CD4-positive, CD25-positive, alpha-beta regulatory T cell (primary cell): ENCODE measurements around the gene CHRND. TPM values are rescaled to one million over a fixed set of nuclear protein-coding genes. Genes with fewer than 3 reads are reported as not detected.

Experiments used
- ATAC-seq, 2 donors: fragments of 150-1000 bp; cut with Tn5 transposase; one replicate each; pipeline ENCODE4 v1.10.0; 2021; ENCODE audit warnings: low read depth in 2 of 2, moderate number of reproducible peaks in 2 of 2, moderate library complexity in 1 of 2
- DNase-seq, 3 donors: peaks; one replicate each; pipeline versions ENCODE4 v3.0.0 to v3.0.0-alpha.2; 2012 to 2022; ENCODE audit warnings: mixed read lengths in 1 of 3
- H3K27ac ChIP-seq: one replicate; pipeline ENCODE4 v1.7.0; 2013; ENCODE audit warnings: mild to moderate bottlenecking, low read length; ENCODE audit not compliant: insufficient read depth, poor library complexity, severe bottlenecking
- H3K27me3 ChIP-seq: one replicate; pipeline ENCODE4 v1.7.0; 2013; ENCODE audit warnings: low read length; ENCODE audit not compliant: control insufficient read depth, insufficient read depth
- H3K36me3 ChIP-seq: one replicate; pipeline ENCODE4 v1.7.0; 2013; ENCODE audit warnings: mild to moderate bottlenecking, low read length, moderate library complexity; ENCODE audit not compliant: control insufficient read depth, insufficient read depth
- H3K4me1 ChIP-seq: 2 replicates; pipeline ENCODE4 v1.7.0; 2013; ENCODE audit warnings: mild to moderate bottlenecking, low read length; ENCODE audit not compliant: insufficient read depth, control insufficient read depth, poor library complexity, severe bottlenecking
- H3K4me3 ChIP-seq: one replicate; pipeline ENCODE4 v1.7.0; 2013; ENCODE audit warnings: low read depth, mild to moderate bottlenecking, low read length, moderate library complexity
- H3K9me3 ChIP-seq, 2 experiments: 1 replicate in 1 of 2; 2 replicates in 1 of 2; pipeline ENCODE4 v1.7.0; 2013; ENCODE audit warnings: low read length in 2 of 2, mild to moderate bottlenecking in 1 of 2, moderate library complexity in 1 of 2; ENCODE audit not compliant: control insufficient read depth in 2 of 2
- H3K27ac Mint-ChIP-seq, 3 donors: one replicate each; pipeline ENCODE4 v1.8.0; 2020 to 2022; ENCODE audit warnings: mild to moderate bottlenecking in 3 of 3, mixed read lengths in 3 of 3, moderate library complexity in 2 of 3
- H3K27me3 Mint-ChIP-seq: one replicate; pipeline ENCODE4 v1.8.0; 2022; ENCODE audit warnings: mild to moderate bottlenecking, mixed read lengths
- H3K36me3 Mint-ChIP-seq: one replicate; pipeline ENCODE4 v1.8.0; 2020; ENCODE audit warnings: mixed read lengths
- H3K4me1 Mint-ChIP-seq, 4 donors: one replicate each; pipeline ENCODE4 v1.8.0; 2020 to 2022; ENCODE audit warnings: mixed read lengths in 4 of 4, mild to moderate bottlenecking in 1 of 4
- H3K4me3 Mint-ChIP-seq, 4 donors: one replicate each; pipeline ENCODE4 v1.8.0; 2020 to 2022; ENCODE audit warnings: mild to moderate bottlenecking in 4 of 4, mixed read lengths in 4 of 4, moderate library complexity in 3 of 4
- H3K9me3 Mint-ChIP-seq, 7 donors: one replicate each; pipeline ENCODE4 v1.8.0; 2020 to 2022; ENCODE audit warnings: mixed read lengths in 7 of 7, mild to moderate bottlenecking in 3 of 7, moderate library complexity in 2 of 7
- polyA plus RNA-seq, 4 donors: library from polyadenylated mRNA; unstranded; fragments of 300-500 nt; fragmentation: Illumina TruSeq; gene quantifications; one replicate each; pipeline ENCODE4 v1.2.3, GENCODE V29; 2021
- total RNA-seq: library from RNA; stranded (reverse); gene quantifications from one replicate; pipeline ENCODE4 v1.2.3, GENCODE V29; 2022

CHRND gene
- total and polyA plus RNA-seq, 5 donors from 2014 or later, result not detected

GRCh38 chr2:232541195-232541960 is 15.4 kb downstream of the CHRND start:
- H3K4me3 ChIP-seq, result no peak overlapping the region
- ATAC-seq (no peak), DNase-seq (no peak)
- peaks cover 0 to 28% (median 7%) of the 10 kb centered on the region in 4 donors for H3K4me1 Mint-ChIP-seq
- H3K36me3 ChIP-seq, result peaks cover 6% of the 10 kb centered on the region
- H3K4me1 ChIP-seq, result no peaks in the 10 kb centered on the region
- peaks cover under 1% of the 10 kb centered on the region for H3K36me3 Mint-ChIP-seq
- no peaks in the 10 kb centered on the region for H3K27me3 Mint-ChIP-seq
- peaks cover 0 to 2% (median 0%) of the 10 kb centered on the region in 7 donors for H3K9me3 Mint-ChIP-seq
- peak overlapping the region in 1 of 4 donors; percentile 13 for H3K4me3 Mint-ChIP-seq
- no peak overlapping the region for H3K27ac ChIP-seq
- peaks cover 3% of the 10 kb centered on the region for H3K27me3 ChIP-seq
- H3K9me3 ChIP-seq, result no peaks in the 10 kb centered on the region
- H3K27ac Mint-ChIP-seq, result no peak overlapping the region

- H3K4me1 Mint-ChIP-seq, result peaks cover 0 to 36% (median 11%) of the 10 kb centered on the region in 4 donors
- ATAC-seq, result no peak
- peak overlapping the region in 1 of 3 donors; percentile 46 for H3K27ac Mint-ChIP-seq
These were observed 16.2 kb downstream of the CHRND start for GRCh38 chr2:232541961-232542714.

GRCh38 chr2:232542715-232543467 is 16.9 kb downstream of the CHRND start:
- ATAC-seq, result no peak
- peaks cover 12% of the 10 kb centered on the region for H3K36me3 Mint-ChIP-seq
- peak overlapping the region in 1 of 3 donors; percentile 46 for H3K27ac Mint-ChIP-seq
- H3K27me3 ChIP-seq, result no peaks in the 10 kb centered on the region
- H3K9me3 Mint-ChIP-seq, result peaks cover 0 to 1% (median 0%) of the 10 kb centered on the region in 7 donors
- no peak overlapping the region for H3K27ac ChIP-seq
- peaks cover 0 to 43% (median 17%) of the 10 kb centered on the region in 4 donors for H3K4me1 Mint-ChIP-seq
- peaks cover 16% of the 10 kb centered on the region for H3K36me3 ChIP-seq
- no peak overlapping the region for H3K4me3 ChIP-seq
- no peaks in the 10 kb centered on the region for H3K27me3 Mint-ChIP-seq
- no peaks in the 10 kb centered on the region for H3K9me3 ChIP-seq
- no peak for DNase-seq
- H3K4me1 ChIP-seq, result peaks cover 15% of the 10 kb centered on the region
- peak overlapping the region in 1 of 4 donors; percentile 21 for H3K4me3 Mint-ChIP-seq

More at GRCh38 chr2:232541961-232542714, 16.2 kb downstream of the CHRND start:
- Mint-ChIP-seq H3K9me3 (peaks cover 0 to 1% (median 0%) of the 10 kb centered on the region in 7 donors), H3K36me3 (peaks cover 5% of the 10 kb centered on the region), H3K4me3 (no peak overlapping the region), H3K27me3 (no peaks in the 10 kb centered on the region)
- no peak for DNase-seq
- Histone ChIP-seq H3K4me1 (peaks cover 7% of the 10 kb centered on the region), H3K36me3 (peaks cover 12% of the 10 kb centered on the region), H3K27me3 (no peaks in the 10 kb centered on the region), H3K4me3 (no peak overlapping the region), H3K9me3 (no peaks in the 10 kb centered on the region), H3K27ac (no peak overlapping the region)

GRCh38 chr2:232543491-232543890 is 17.5 kb downstream of the CHRND start:
- Histone ChIP-seq H3K4me1 (peaks cover 16% of the 10 kb centered on the region), H3K27ac (no peak overlapping the region), H3K4me3 (no peak overlapping the region), H3K36me3 (peaks cover 16% of the 10 kb centered on the region), H3K27me3 (no peaks in the 10 kb centered on the region), H3K9me3 (no peaks in the 10 kb centered on the region)
- Mint-ChIP-seq H3K4me3 (peak overlapping the region in 1 of 4 donors; percentile 42), H3K36me3 (peaks cover 17% of the 10 kb centered on the region), H3K9me3 (peaks cover 0 to 1% (median 0%) of the 10 kb centered on the region in 7 donors), H3K27ac (peak overlapping the region in 1 of 3 donors; percentile 48), H3K27me3 (no peaks in the 10 kb centered on the region), H3K4me1 (peaks cover 4 to 44% (median 21%) of the 10 kb centered on the region in 4 donors)
- no peak for DNase-seq
- ATAC-seq, result no peak

GRCh38 chr2:232543928-232544631 is 18.1 kb downstream of the CHRND start:
- no peak overlapping the region for H3K4me3 ChIP-seq
- H3K9me3 ChIP-seq, result no peaks in the 10 kb centered on the region
- no peaks in the 10 kb centered on the region for H3K27me3 ChIP-seq
- Mint-ChIP-seq H3K4me3 (peak overlapping the region in 1 of 4 donors; percentile 42), H3K27me3 (no peaks in the 10 kb centered on the region), H3K4me1 (peaks cover 6 to 50% (median 27%) of the 10 kb centered on the region in 4 donors), H3K27ac (no peak overlapping the region), H3K9me3 (peaks cover 0 to 2% (median 0%) of the 10 kb centered on the region in 7 donors), H3K36me3 (peaks cover 19% of the 10 kb centered on the region)
- no peak for ATAC-seq
- H3K36me3 ChIP-seq, result peaks cover 16% of the 10 kb centered on the region
- DNase-seq, result no peak
- H3K4me1 ChIP-seq, result peaks cover 16% of the 10 kb centered on the region
- no peak overlapping the region for H3K27ac ChIP-seq

GRCh38 chr2:232544674-232545073 is 18.7 kb downstream of the CHRND start:
- Histone ChIP-seq H3K9me3 (no peaks in the 10 kb centered on the region), H3K4me1 (peaks cover 16% of the 10 kb centered on the region), H3K36me3 (peaks cover 16% of the 10 kb centered on the region), H3K27ac (no peak overlapping the region), H3K27me3 (no peaks in the 10 kb centered on the region), H3K4me3 (no peak overlapping the region)
- ATAC-seq (no peak), DNase-seq (no peak)
- Mint-ChIP-seq H3K27me3 (no peaks in the 10 kb centered on the region), H3K27ac (no peak overlapping the region), H3K36me3 (peaks cover 19% of the 10 kb centered on the region), H3K9me3 (peaks cover 0 to 2% (median 0%) of the 10 kb centered on the region in 7 donors), H3K4me1 (peaks cover 6 to 56% (median 31%) of the 10 kb centered on the region in 4 donors), H3K4me3 (peak overlapping the region in 1 of 4 donors; percentile 35)
